Tibial nerve (tissue), 4 donors: Measurements from ENCODE around the gene MOGAT2.

Source experiments
- CTCF ChIP-seq, 5 experiments: fragments of 200-600 bp in 3 of 5; fragments of 450-650 bp in 2 of 5; sonication (generic) in 3 of 5; IDR thresholded peaks; one replicate each; pipeline ENCODE4 v1.5.1; 2016 to 2019; ENCODE audit warnings: antibody characterized with exemption in 5 of 5, mild to moderate bottlenecking in 3 of 5, moderate library complexity in 2 of 5
- EP300 ChIP-seq, 2 donors: sonication (generic); formaldehyde crosslinking; IDR thresholded peaks; one replicate each; pipeline ENCODE4 v1.6.1; 2017; ENCODE audit warnings: antibody characterized with exemption in 2 of 2, mild to moderate bottlenecking in 1 of 2

DNA sequence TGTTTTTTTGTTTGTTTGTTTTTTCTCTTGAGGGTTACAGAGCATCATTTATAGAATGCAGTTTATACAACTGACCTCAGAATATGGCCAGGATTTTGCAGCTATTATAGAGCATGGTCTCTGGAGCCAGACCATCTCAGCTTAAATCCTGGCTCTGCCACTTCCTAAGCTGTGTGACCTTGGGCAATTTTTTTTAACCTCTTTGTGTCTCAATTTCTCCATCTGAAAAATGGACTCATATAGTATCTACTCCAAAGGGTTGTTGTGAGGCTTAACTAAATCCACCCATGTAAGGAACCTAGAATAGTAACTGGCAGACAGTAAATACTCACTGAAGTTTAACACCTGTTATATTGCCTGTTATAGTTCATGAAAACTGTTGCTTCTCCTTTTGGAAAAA is 42.6 kb downstream of the MOGAT2 start:
- TF ChIP-seq CTCF (IDR thresholded peaks at IDR 0.05) (no peak), EP300 (IDR thresholded peaks at IDR 0.05) (no peak)
